Osteocyte (in vitro differentiated cells): ENCODE measurements around the gene ROBO4. TPM values are rescaled to one million over a fixed set of nuclear protein-coding genes. Genes with fewer than 3 reads are reported as not detected.

Experiments
- DNase-seq: peaks from one replicate; pipeline ENCODE4 v3.0.0; 2021; ENCODE audit warnings: mixed read lengths; ENCODE audit not compliant: unreplicated experiment; ENCODE audit errors: extremely low spot score
- H3K27ac Mint-ChIP-seq: one replicate; pipeline ENCODE4 v1.8.0; 2021; ENCODE audit warnings: mild to moderate bottlenecking, mixed read lengths; ENCODE audit not compliant: unreplicated experiment
- H3K27me3 Mint-ChIP-seq: one replicate; pipeline ENCODE4 v1.8.0; 2021; ENCODE audit warnings: mixed read lengths; ENCODE audit not compliant: unreplicated experiment
- H3K36me3 Mint-ChIP-seq: one replicate; pipeline ENCODE4 v1.8.0; 2021; ENCODE audit warnings: mixed read lengths; ENCODE audit not compliant: unreplicated experiment
- H3K4me1 Mint-ChIP-seq: one replicate; pipeline ENCODE4 v1.8.0; 2021; ENCODE audit warnings: mixed read lengths; ENCODE audit not compliant: unreplicated experiment
- H3K4me3 Mint-ChIP-seq: one replicate; pipeline ENCODE4 v1.8.0; 2021; ENCODE audit warnings: mild to moderate bottlenecking, moderate library complexity, mixed read lengths; ENCODE audit not compliant: unreplicated experiment
- H3K9me3 Mint-ChIP-seq: one replicate; pipeline ENCODE4 v1.8.0; 2021; ENCODE audit warnings: mixed read lengths; ENCODE audit not compliant: unreplicated experiment
- total RNA-seq: library from RNA; stranded (reverse); gene quantifications from 2 replicates; pipeline ENCODE4 v1.2.1, GENCODE V29; 2021
- TF ChIP-seq, protein P1 (sequence below): fragments of 200-600 bp; sonication (generic); IDR thresholded peaks from 2 replicates; pipeline ENCODE4 v1.5.0; 2021; ENCODE audit warnings: antibody characterized with exemption, mild to moderate bottlenecking, moderate library complexity

ROBO4 gene
- total RNA-seq, 1 donor from 2014 or later = 0.56 TPM

GRCh38 chr11:124919898-124920297, 22.2 kb upstream of the ROBO4 start:
- DNase-seq = no peak
- Mint-ChIP-seq H3K36me3 (no peaks in the 10 kb centered on the region), H3K27ac (no peak overlapping the region), H3K4me1 (peaks cover 4% of the 10 kb centered on the region), H3K27me3 (peaks cover 3% of the 10 kb centered on the region), H3K4me3 (no peak overlapping the region), H3K9me3 (peaks cover 7% of the 10 kb centered on the region)
- TF ChIP-seq, protein P1, sequence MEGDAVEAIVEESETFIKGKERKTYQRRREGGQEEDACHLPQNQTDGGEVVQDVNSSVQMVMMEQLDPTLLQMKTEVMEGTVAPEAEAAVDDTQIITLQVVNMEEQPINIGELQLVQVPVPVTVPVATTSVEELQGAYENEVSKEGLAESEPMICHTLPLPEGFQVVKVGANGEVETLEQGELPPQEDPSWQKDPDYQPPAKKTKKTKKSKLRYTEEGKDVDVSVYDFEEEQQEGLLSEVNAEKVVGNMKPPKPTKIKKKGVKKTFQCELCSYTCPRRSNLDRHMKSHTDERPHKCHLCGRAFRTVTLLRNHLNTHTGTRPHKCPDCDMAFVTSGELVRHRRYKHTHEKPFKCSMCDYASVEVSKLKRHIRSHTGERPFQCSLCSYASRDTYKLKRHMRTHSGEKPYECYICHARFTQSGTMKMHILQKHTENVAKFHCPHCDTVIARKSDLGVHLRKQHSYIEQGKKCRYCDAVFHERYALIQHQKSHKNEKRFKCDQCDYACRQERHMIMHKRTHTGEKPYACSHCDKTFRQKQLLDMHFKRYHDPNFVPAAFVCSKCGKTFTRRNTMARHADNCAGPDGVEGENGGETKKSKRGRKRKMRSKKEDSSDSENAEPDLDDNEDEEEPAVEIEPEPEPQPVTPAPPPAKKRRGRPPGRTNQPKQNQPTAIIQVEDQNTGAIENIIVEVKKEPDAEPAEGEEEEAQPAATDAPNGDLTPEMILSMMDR = no peak

GRCh38 chr11:124918950-124919349, 21.3 kb upstream of the ROBO4 start, which contains the start of gene HEPN1:
TSS of gene HEPN1 (plus strand) at chr11:124919250.
- TF ChIP-seq, protein P1 = no peak
- no peak for DNase-seq
- H3K27ac Mint-ChIP-seq = no peak within 1 kb of the TSS
- peaks cover 4% of the 10 kb centered on the region for H3K4me1 Mint-ChIP-seq
- no peaks in the 10 kb centered on the region for H3K36me3 Mint-ChIP-seq
- peaks cover 11% of the 10 kb centered on the region for H3K9me3 Mint-ChIP-seq
- no peak within 1 kb of the TSS for H3K4me3 Mint-ChIP-seq
- peaks cover 3% of the 10 kb centered on the region for H3K27me3 Mint-ChIP-seq

DNA sequence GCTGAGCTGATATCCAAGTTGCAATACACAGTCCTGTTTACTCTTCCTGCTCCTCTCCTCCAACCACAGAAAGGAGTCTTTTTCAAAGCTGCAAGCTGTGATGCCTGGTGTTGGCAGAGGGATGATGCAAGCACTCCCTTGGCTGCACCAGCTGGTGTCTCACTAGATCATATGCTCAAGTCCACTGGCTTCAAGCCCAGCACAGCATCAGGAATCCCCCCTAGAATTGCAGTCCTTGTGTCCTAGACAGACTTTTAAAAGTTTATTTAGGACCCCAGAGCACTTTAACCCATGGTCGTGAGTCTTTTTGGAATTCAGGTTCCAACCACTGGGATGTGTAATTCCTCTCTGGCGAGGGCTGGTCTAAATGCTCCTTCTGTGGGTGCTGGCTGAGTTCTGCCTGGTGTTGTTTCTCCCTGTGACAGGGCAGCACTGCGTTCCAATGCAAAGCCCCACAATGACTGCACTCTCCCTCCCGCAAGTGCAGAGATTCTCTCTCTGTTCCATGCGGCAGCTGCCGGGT, 19.5 kb upstream of the ROBO4 start:
- peaks cover 4% of the 10 kb centered on the region for H3K4me1 Mint-ChIP-seq
- no peak overlapping the region for H3K27ac Mint-ChIP-seq
- no peak overlapping the region for H3K4me3 Mint-ChIP-seq
- no peaks in the 10 kb centered on the region for H3K36me3 Mint-ChIP-seq
- peaks cover 11% of the 10 kb centered on the region for H3K9me3 Mint-ChIP-seq
- peak; percentile 62 for DNase-seq
- TF ChIP-seq, protein P1 = no peak
- no peaks in the 10 kb centered on the region for H3K27me3 Mint-ChIP-seq

GRCh38 chr11:124916370-124916710, 18.7 kb upstream of the ROBO4 start:
- H3K36me3 Mint-ChIP-seq = no peaks in the 10 kb centered on the region
- H3K27ac Mint-ChIP-seq = no peak overlapping the region
- no peak overlapping the region for H3K4me3 Mint-ChIP-seq
- H3K9me3 Mint-ChIP-seq = peaks cover 16% of the 10 kb centered on the region
- TF ChIP-seq, protein P1 = no peak
- peaks cover 4% of the 10 kb centered on the region for H3K4me1 Mint-ChIP-seq
- H3K27me3 Mint-ChIP-seq = no peaks in the 10 kb centered on the region
- peak; percentile 75 for DNase-seq

DNA sequence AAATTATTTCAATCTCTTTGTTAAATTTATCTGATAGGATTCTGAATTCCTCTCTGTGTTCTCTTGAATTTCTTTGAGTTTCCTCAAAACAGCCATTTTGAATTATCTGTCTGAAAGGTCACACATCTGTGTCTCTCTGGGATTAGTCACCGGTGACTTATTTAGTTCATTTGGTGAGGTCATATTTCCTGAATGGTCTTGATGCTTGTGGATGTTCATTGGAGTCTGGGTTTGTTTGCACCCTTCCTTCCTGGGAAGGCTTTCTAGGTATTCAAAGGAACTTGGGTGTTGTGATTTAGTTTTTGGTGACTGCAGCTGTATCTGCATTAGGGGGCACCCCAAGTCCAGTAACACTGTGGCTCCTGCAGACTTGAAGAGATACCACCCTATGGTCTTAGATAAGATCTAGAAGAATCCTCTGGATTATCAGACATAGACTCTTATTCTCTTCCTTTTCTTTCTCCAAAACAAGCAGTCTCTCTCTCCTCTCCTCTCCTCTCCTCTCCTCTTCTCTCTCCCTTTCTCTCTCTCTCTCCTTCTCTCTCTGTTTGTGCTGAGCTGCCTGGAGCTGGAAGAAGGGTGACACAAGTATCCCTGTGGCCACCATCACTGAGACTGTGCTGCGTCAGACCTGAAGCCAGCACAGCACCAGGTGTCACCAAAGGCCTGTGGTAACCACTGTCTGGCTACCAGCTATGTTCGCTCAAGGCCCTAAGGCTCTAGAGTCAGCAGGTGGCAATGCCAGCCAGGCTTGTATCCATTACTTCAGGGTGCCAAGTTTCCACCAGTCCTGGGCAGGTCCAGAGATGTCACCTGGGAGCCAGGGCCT, 18.1 kb upstream of the ROBO4 start:
- no peaks in the 10 kb centered on the region for H3K27me3 Mint-ChIP-seq
- no peak overlapping the region for H3K4me3 Mint-ChIP-seq
- peaks cover 3% of the 10 kb centered on the region for H3K4me1 Mint-ChIP-seq
- no peaks in the 10 kb centered on the region for H3K36me3 Mint-ChIP-seq
- peak; percentile 13 for DNase-seq
- TF ChIP-seq, protein P1 = no peak
- H3K27ac Mint-ChIP-seq = no peak overlapping the region
- H3K9me3 Mint-ChIP-seq = peaks cover 16% of the 10 kb centered on the region
